ENCODE results near the gene RCN2.
"Not testable (repeated sequence)": the region's sequence is repeated elsewhere in the genome, so short reads cannot be mapped to it uniquely, and the experiment has no call there.

RCN2 gene

GRCh38 chr15:76931397-76932134 lies at the start of gene RCN2:
Gene RCN2 (plus strand): TSS chr15:76931749. CDS start chr15:76931842, 93 bp downstream.
- peak; percentile 79 for DNase-seq (ENCODE audit: low read depth, low spot score)

- no peak for DNase-seq (ENCODE audit: low read depth, low spot score)
Observed at GRCh38 chr15:76885212-76885611, 46.3 kb upstream of the RCN2 start.

GRCh38 chr15:76887280-76888141 lies 44.0 kb upstream of the RCN2 start:
- not testable (repeated sequence) for DNase-seq (ENCODE audit: low read depth, low spot score)

- DNase-seq (ENCODE audit: low read depth, low spot score), result not testable (repeated sequence)
Observed at GRCh38 chr15:76892836-76893235, 38.7 kb upstream of the RCN2 start.

- no peak for DNase-seq (ENCODE audit: low read depth, low spot score)
Observed at GRCh38 chr15:76894174-76894573, 37.4 kb upstream of the RCN2 start.

- no peak for DNase-seq (ENCODE audit: low read depth, low spot score)
Observed at GRCh38 chr15:76898102-76898501, 33.4 kb upstream of the RCN2 start.

- not testable (repeated sequence) for DNase-seq (ENCODE audit: low read depth, low spot score)
Observed at GRCh38 chr15:76899176-76899930, 32.2 kb upstream of the RCN2 start.

GRCh38 chr15:76899931-76900310 lies 31.6 kb upstream of the RCN2 start:
- DNase-seq (ENCODE audit: low read depth, low spot score), result not testable (repeated sequence)

GRCh38 chr15:76901965-76902364 lies 29.6 kb upstream of the RCN2 start:
- DNase-seq (ENCODE audit: low read depth, low spot score), result no peak

GRCh38 chr15:76903251-76903681 lies 28.3 kb upstream of the RCN2 start:
- no peak for DNase-seq (ENCODE audit: low read depth, low spot score)

- no peak for DNase-seq (ENCODE audit: low read depth, low spot score)
Observed at GRCh38 chr15:76904461-76905012, 27.0 kb upstream of the RCN2 start.

GRCh38 chr15:76905013-76905839 lies 26.3 kb upstream of the RCN2 start, which contains the start of gene SCAPER:
Gene SCAPER (minus strand): TSS chr15:76905340. CDS start chr15:76883817, 21,523 bp downstream.
- DNase-seq (ENCODE audit: low read depth, low spot score), result peak; percentile 77

- no peak for DNase-seq (ENCODE audit: low read depth, low spot score)
Observed at GRCh38 chr15:76905855-76906254, 25.7 kb upstream of the RCN2 start.

- no peak for DNase-seq (ENCODE audit: low read depth, low spot score)
Observed at GRCh38 chr15:76912430-76912829, 19.1 kb upstream of the RCN2 start.

- DNase-seq (ENCODE audit: low read depth, low spot score), result no peak
Observed at GRCh38 chr15:76913737-76914136, 17.8 kb upstream of the RCN2 start.

- no peak for DNase-seq (ENCODE audit: low read depth, low spot score)
Observed at GRCh38 chr15:76916369-76916768, 15.2 kb upstream of the RCN2 start.

- DNase-seq (ENCODE audit: low read depth, low spot score), result no peak
Observed at GRCh38 chr15:76928201-76928600, 3.3 kb upstream of the RCN2 start.

GRCh38 chr15:76929011-76929760 lies 2.4 kb upstream of the RCN2 start:
- DNase-seq (ENCODE audit: low read depth, low spot score), result no peak

GRCh38 chr15:76930831-76931396 lies 635 bp upstream of the RCN2 start:
- no peak for DNase-seq (ENCODE audit: low read depth, low spot score)

Measured in activated naive CD8-positive, alpha-beta T cell treated with anti-CD3 and anti-CD28 coated beads, Interleukin-2, amount 50 U/mL, for 16 hours (primary cell).